Chondrocyte (in vitro differentiated cells): ENCODE results near the gene GGPS1. TPM values are rescaled to one million over a fixed set of nuclear protein-coding genes. Genes with fewer than 3 reads are reported as not detected.
A peak's percentile ranks its signal among the peaks of the same experiment; 100 is the strongest.
"Not testable (repeated sequence)": the region's sequence is repeated elsewhere in the genome, so short reads cannot be mapped to it uniquely, and the experiment has no call there.

Source experiments
- DNase-seq: peaks from one replicate; pipeline ENCODE4 v3.0.0; 2021; ENCODE audit warnings: mixed read lengths, low spot score
- H3K27ac Mint-ChIP-seq: one replicate; pipeline ENCODE4 v1.8.0; 2021; ENCODE audit warnings: mild to moderate bottlenecking, moderate library complexity, mixed read lengths; ENCODE audit not compliant: unreplicated experiment
- H3K27me3 Mint-ChIP-seq: 2 replicates; pipeline ENCODE4 v1.8.0; 2021; ENCODE audit warnings: low read depth, mixed read lengths
- H3K36me3 Mint-ChIP-seq: 2 replicates; pipeline ENCODE4 v1.8.0; 2021; ENCODE audit warnings: low read depth, mixed read lengths
- H3K4me1 Mint-ChIP-seq: 2 replicates; pipeline ENCODE4 v1.8.0; 2021; ENCODE audit warnings: low read depth, mild to moderate bottlenecking, mixed read lengths
- H3K4me3 Mint-ChIP-seq: one replicate; pipeline ENCODE4 v1.8.0; 2021; ENCODE audit warnings: mild to moderate bottlenecking, moderate library complexity, mixed read lengths; ENCODE audit not compliant: unreplicated experiment
- H3K9me3 Mint-ChIP-seq: 2 replicates; pipeline ENCODE4 v1.8.0; 2021; ENCODE audit warnings: low read depth, mixed read lengths
- CTCF ChIP-seq: fragments of 200-600 bp; sonication (generic); IDR thresholded peaks from 2 replicates; pipeline ENCODE4 v1.5.0; 2021; ENCODE audit warnings: antibody characterized with exemption, mild to moderate bottlenecking, moderate library complexity
- total RNA-seq: library from RNA; stranded (reverse); gene quantifications from 3 replicates; pipeline ENCODE4 v1.2.1, GENCODE V29; 2021

GGPS1 gene
- total RNA-seq, 1 donor from 2014 or later = 39.1 TPM

GRCh38 chr1:235307158-235308124 lies 20.9 kb upstream of the GGPS1 start:
- no peak for TF ChIP-seq CTCF
- Mint-ChIP-seq H3K36me3 (no peaks in the 10 kb centered on the region), H3K4me1 (peaks cover 17% of the 10 kb centered on the region), H3K9me3 (no peaks in the 10 kb centered on the region), H3K4me3 (no peak overlapping the region), H3K27me3 (no peaks in the 10 kb centered on the region), H3K27ac (peak overlapping the region; percentile 20)
- no peak for DNase-seq

GRCh38 chr1:235309206-235309605 lies 19.2 kb upstream of the GGPS1 start:
- H3K4me3 Mint-ChIP-seq, H3K9me3 Mint-ChIP-seq, H3K36me3 Mint-ChIP-seq, DNase-seq, H3K27me3 Mint-ChIP-seq, H3K27ac Mint-ChIP-seq: not testable (repeated sequence)
- H3K4me1 Mint-ChIP-seq = peaks cover 26% of the 10 kb centered on the region

GRCh38 chr1:235313262-235313661 lies 15.1 kb upstream of the GGPS1 start:
- no peaks in the 10 kb centered on the region for H3K36me3 Mint-ChIP-seq
- H3K9me3 Mint-ChIP-seq = no peaks in the 10 kb centered on the region
- H3K4me3 Mint-ChIP-seq = no peak overlapping the region
- no peaks in the 10 kb centered on the region for H3K27me3 Mint-ChIP-seq
- peaks cover 21% of the 10 kb centered on the region for H3K4me1 Mint-ChIP-seq
- no peak for TF ChIP-seq CTCF
- peak overlapping the region; percentile 76 for H3K27ac Mint-ChIP-seq
- no peak for DNase-seq

GRCh38 chr1:235313931-235314678 lies 14.3 kb upstream of the GGPS1 start:
- TF ChIP-seq CTCF = no peak
- no peak for DNase-seq
- Mint-ChIP-seq H3K4me1 (peaks cover 23% of the 10 kb centered on the region), H3K27ac (peak overlapping the region; percentile 76), H3K4me3 (no peak overlapping the region), H3K27me3 (no peaks in the 10 kb centered on the region), H3K9me3 (no peaks in the 10 kb centered on the region), H3K36me3 (peaks cover 5% of the 10 kb centered on the region)

- Mint-ChIP-seq H3K4me3 (no peak overlapping the region), H3K9me3 (no peaks in the 10 kb centered on the region), H3K27ac (no peak overlapping the region), H3K36me3 (peaks cover 5% of the 10 kb centered on the region), H3K27me3 (no peaks in the 10 kb centered on the region), H3K4me1 (peaks cover 23% of the 10 kb centered on the region)
- no peak for DNase-seq
- TF ChIP-seq CTCF = no peak
Measured at GRCh38 chr1:235315173-235315572, 13.2 kb upstream of the GGPS1 start.
